Fibroblast of upper back skin (primary cell): ENCODE results near the gene GPSM1.
A peak's percentile ranks its signal among the peaks of the same experiment; 100 is the strongest.
"Not testable (repeated sequence)": the region's sequence is repeated elsewhere in the genome, so short reads cannot be mapped to it uniquely, and the experiment has no call there.

Experiments used
- DNase-seq: peaks from one replicate; pipeline ENCODE4 v3.0.0-alpha.2; 2013

Gene GPSM1

GRCh38 chr9:136319244-136319643, 8.1 kb upstream of the GPSM1 start:
- DNase-seq = not testable (repeated sequence)

GRCh38 chr9:136319955-136320354, 7.4 kb upstream of the GPSM1 start:
- DNase-seq = not testable (repeated sequence)

- not testable (repeated sequence) for DNase-seq
Measured at GRCh38 chr9:136320972-136321371, 6.4 kb upstream of the GPSM1 start.

- DNase-seq = no peak
Measured at GRCh38 chr9:136321561-136321960, 5.8 kb upstream of the GPSM1 start.

- DNase-seq = no peak
Measured at GRCh38 chr9:136322756-136323330, 4.5 kb upstream of the GPSM1 start.

- no peak for DNase-seq
Measured at GRCh38 chr9:136323371-136323789, 4.0 kb upstream of the GPSM1 start.

- no peak for DNase-seq
Measured at GRCh38 chr9:136324501-136325300, 2.6 kb upstream of the GPSM1 start.

GRCh38 chr9:136325358-136325757, 2.0 kb upstream of the GPSM1 start:
- no peak for DNase-seq

- peak; percentile 76 for DNase-seq
Measured at GRCh38 chr9:136326061-136326760, 1.1 kb upstream of the GPSM1 start.

GRCh38 chr9:136326761-136327303, 507 bp upstream of the GPSM1 start:
- DNase-seq = no peak

GRCh38 chr9:136328011-136328621, 777 bp downstream of the GPSM1 start:
- no peak for DNase-seq

GRCh38 chr9:136328622-136329041, 1.3 kb downstream of the GPSM1 start:
- DNase-seq = peak; percentile 29

GRCh38 chr9:136329211-136329627, 1.9 kb downstream of the GPSM1 start:
- DNase-seq = no peak

- DNase-seq = no peak
Measured at GRCh38 chr9:136329636-136330405, 2.5 kb downstream of the GPSM1 start.

GRCh38 chr9:136330406-136330990, 3.2 kb downstream of the GPSM1 start:
- no peak for DNase-seq

GRCh38 chr9:136331030-136331429, 3.7 kb downstream of the GPSM1 start:
- DNase-seq = no peak

- DNase-seq = no peak
Measured at GRCh38 chr9:136331556-136332481, 4.5 kb downstream of the GPSM1 start.

GRCh38 chr9:136332482-136332983, 5.2 kb downstream of the GPSM1 start:
- no peak for DNase-seq

- no peak for DNase-seq
Measured at GRCh38 chr9:136333045-136333444, 5.7 kb downstream of the GPSM1 start.

- DNase-seq = no peak
Measured at GRCh38 chr9:136333486-136333885, 6.1 kb downstream of the GPSM1 start.

GRCh38 chr9:136334541-136334940, 7.2 kb downstream of the GPSM1 start:
- no peak for DNase-seq
